Right atrium auricular region (tissue), 2 donors: ENCODE data around the gene CELSR1. TPM values are rescaled to one million over a fixed set of nuclear protein-coding genes. Genes with fewer than 3 reads are reported as not detected.

Experiments used
- DNase-seq: peaks from one replicate; pipeline ENCODE4 v3.0.0-alpha.2; 2019; ENCODE audit warnings: low spot score
- H3K27ac ChIP-seq, 2 donors: fragments of 200-600 bp; sonication (generic); 1 replicate in 1 of 2; 2 replicates in 1 of 2; pipeline ENCODE4 v1.5.1; 2016 to 2019
- H3K27me3 ChIP-seq, 2 donors: fragments of 200-600 bp; sonication (generic); one replicate each; pipeline versions ENCODE4 v1.5.1 to v1.6.0; 2017 to 2019
- H3K36me3 ChIP-seq: fragments of 200-600 bp; sonication (generic); one replicate; pipeline ENCODE4 v1.5.1; 2016
- H3K4me1 ChIP-seq, 2 donors: fragments of 200-600 bp; sonication (generic); one replicate each; pipeline versions ENCODE4 v1.5.1 to v1.6.0; 2017 to 2019
- H3K4me3 ChIP-seq, 2 donors: fragments of 200-600 bp; sonication (generic); 1 replicate in 1 of 2; 2 replicates in 1 of 2; pipeline ENCODE4 v1.5.1; 2017 to 2019; ENCODE audit warnings: mild to moderate bottlenecking in 1 of 2, moderate library complexity in 1 of 2
- H3K9me3 ChIP-seq, 2 donors: fragments of 200-600 bp; sonication (generic); one replicate each; pipeline ENCODE4 v1.5.1; 2019
- total RNA-seq, 2 donors: library from RNA; depleted of rRNA; stranded (reverse); fragments of >200 nt; gene quantifications; one replicate each; pipeline ENCODE4 v1.1.0, GENCODE V29; 2016
- TF ChIP-seq, protein P1 (sequence below), 2 donors: fragments of 200-600 bp; sonication (generic); IDR thresholded peaks; one replicate each; pipeline ENCODE4 v1.5.1; 2019; ENCODE audit warnings: antibody characterized with exemption in 2 of 2

Gene CELSR1
- total RNA-seq, 2 donors from 2014 or later, result 7.1 to 9.6 TPM

DNA sequence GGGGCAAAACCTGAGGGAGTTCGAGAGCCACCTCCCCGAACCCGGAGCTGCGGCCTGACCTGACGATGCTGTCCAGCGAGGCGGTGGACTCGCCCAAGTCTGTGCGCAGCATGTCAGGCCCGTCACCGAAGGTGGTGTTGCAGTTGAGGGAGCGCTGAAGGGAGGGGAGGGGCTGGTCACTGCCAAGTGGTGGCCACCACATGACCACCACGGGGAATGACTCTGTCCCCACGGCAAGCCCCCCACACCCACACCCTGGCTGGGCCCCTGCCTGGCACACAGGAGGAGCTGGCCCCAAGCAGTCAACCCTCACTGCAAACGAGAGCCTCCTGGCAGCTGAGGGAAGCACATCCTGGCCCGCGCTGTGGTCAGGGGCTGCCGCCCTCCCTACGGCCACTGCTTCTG lies 171.1 kb downstream of the CELSR1 start:
- DNase-seq, result no peak
- no peak overlapping the region for H3K4me3 ChIP-seq
- H3K36me3 ChIP-seq, result no peaks in the 10 kb centered on the region
- TF ChIP-seq, protein P1, sequence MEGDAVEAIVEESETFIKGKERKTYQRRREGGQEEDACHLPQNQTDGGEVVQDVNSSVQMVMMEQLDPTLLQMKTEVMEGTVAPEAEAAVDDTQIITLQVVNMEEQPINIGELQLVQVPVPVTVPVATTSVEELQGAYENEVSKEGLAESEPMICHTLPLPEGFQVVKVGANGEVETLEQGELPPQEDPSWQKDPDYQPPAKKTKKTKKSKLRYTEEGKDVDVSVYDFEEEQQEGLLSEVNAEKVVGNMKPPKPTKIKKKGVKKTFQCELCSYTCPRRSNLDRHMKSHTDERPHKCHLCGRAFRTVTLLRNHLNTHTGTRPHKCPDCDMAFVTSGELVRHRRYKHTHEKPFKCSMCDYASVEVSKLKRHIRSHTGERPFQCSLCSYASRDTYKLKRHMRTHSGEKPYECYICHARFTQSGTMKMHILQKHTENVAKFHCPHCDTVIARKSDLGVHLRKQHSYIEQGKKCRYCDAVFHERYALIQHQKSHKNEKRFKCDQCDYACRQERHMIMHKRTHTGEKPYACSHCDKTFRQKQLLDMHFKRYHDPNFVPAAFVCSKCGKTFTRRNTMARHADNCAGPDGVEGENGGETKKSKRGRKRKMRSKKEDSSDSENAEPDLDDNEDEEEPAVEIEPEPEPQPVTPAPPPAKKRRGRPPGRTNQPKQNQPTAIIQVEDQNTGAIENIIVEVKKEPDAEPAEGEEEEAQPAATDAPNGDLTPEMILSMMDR (IDR thresholded peaks at IDR 0.05), result no peak
- H3K27ac ChIP-seq, result no peak overlapping the region
- no peaks in the 10 kb centered on the region for H3K4me1 ChIP-seq
- H3K27me3 ChIP-seq, result no peaks in the 10 kb centered on the region
- no peaks in the 10 kb centered on the region for H3K9me3 ChIP-seq

DNA sequence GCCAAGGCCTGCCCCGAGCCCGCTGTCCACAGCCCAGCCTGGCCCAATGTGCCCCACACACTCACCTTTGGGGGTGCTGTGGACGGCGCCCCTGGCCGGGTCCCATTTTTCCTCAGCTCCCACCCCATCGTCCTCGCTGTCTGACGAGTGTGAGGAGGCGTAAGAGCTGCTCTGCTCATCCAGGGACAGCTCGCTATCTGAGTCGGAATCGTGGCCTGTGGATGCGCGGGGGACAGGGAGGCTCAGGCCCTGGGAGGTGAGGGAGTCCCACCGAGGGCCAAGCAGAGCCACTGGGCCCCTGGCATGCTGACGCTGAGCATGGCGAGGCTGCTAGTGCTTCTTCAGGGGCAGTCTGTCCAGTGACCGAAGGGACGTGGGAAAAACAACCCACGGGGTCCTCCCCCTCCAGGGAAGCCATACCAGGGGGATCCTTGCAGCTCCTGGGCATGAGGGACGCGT lies 172.2 kb downstream of the CELSR1 start:
- no peak for DNase-seq
- H3K27me3 ChIP-seq, result no peaks in the 10 kb centered on the region
- TF ChIP-seq, protein P1 (IDR thresholded peaks at IDR 0.05), result no peak

DNA sequence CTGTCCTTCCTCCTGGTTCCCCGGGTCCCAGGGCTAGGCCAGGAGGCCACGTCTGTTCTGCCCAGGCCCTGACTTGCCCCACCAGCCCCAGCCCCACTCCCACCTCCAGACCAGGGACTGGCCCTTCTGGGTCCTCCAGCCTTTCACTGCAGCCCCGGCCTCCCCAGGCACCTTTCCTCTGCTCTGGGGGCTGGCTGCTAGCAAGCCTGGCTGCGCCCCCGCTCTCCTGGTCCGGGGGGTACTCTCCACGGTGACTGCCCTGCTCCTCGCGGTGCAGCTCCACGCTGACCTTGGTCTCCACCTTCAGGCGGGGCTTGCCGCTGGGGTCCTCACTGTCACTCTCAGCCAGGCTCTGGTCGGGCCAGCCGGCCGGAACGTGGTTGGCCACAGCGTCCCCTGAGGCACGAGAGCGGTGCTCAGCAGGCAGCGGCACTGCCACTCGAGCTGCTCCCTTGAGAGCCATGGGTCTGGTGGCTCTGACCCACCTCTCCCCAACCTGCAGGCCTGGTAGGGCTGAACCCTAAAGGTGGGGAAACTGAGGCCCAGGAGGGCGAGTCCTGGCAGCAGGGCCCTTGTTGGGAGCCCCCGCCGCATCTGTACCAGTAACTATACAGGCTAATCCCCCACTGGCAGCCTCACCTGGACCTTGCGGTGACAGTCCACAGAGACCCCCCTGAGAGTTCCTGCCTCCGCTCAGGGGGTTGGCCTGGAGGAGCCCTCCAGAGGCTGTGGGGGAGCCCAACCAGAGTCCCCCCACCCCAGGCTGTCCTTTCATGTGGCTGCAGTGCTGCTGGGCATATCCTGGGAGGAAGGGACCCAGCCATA lies 172.9 kb downstream of the CELSR1 start:
- TF ChIP-seq, protein P1 (IDR thresholded peaks at IDR 0.05), result no peak
- H3K9me3 ChIP-seq, result no peaks in the 10 kb centered on the region
- H3K36me3 ChIP-seq, result no peaks in the 10 kb centered on the region
- H3K27me3 ChIP-seq, result no peaks in the 10 kb centered on the region
- H3K4me1 ChIP-seq, result no peaks in the 10 kb centered on the region
- no peak overlapping the region for H3K27ac ChIP-seq
- H3K4me3 ChIP-seq, result no peak overlapping the region
- DNase-seq, result no peak

More for the DNA sequence above, 172.2 kb downstream of the CELSR1 start:
- Histone ChIP-seq H3K9me3 (no peaks in the 10 kb centered on the region), H3K4me1 (no peaks in the 10 kb centered on the region), H3K36me3 (no peaks in the 10 kb centered on the region), H3K4me3 (no peak overlapping the region), H3K27ac (no peak overlapping the region)

DNA sequence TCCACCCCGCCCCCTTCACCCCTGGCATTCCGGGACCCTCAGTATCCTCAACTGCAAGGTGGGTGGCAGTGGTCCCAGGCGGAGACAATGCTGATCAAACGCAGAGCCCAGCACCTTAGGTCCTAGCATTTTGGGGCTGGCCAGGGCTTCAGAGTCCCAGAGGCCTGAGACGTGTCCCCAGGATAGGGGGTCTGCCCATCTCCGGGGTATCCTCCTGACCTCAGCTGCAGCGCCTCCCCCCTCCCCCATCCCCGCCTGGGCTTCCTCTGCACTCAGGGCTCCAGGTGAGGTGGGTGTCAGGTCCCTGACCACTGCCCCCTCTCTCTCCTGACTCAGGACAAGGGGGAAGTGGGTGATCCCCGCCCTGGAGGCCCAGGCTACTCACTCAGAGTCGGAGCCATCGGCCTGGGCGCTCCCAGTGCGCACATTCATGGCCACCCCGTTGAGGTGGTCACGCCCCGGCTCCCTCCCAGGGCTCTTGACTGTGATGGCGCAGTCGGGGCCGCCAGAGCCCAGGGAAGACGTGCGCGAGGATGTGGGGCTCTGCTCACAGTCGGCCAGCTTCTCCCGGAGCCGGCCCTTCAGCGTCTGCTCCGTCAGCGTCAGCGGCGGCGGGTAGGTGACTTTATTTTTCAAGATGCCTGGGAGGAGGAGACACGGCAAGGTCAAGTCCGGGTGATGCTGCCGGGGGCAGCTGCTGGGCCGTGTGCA lies 173.7 kb downstream of the CELSR1 start:
- H3K4me1 ChIP-seq, result no peaks in the 10 kb centered on the region
- H3K36me3 ChIP-seq, result no peaks in the 10 kb centered on the region
- H3K9me3 ChIP-seq, result no peaks in the 10 kb centered on the region
- no peaks in the 10 kb centered on the region for H3K27me3 ChIP-seq
- DNase-seq, result no peak
- TF ChIP-seq, protein P1 (IDR thresholded peaks at IDR 0.05), result no peak
- H3K4me3 ChIP-seq, result no peak overlapping the region
- H3K27ac ChIP-seq, result no peak overlapping the region

DNA sequence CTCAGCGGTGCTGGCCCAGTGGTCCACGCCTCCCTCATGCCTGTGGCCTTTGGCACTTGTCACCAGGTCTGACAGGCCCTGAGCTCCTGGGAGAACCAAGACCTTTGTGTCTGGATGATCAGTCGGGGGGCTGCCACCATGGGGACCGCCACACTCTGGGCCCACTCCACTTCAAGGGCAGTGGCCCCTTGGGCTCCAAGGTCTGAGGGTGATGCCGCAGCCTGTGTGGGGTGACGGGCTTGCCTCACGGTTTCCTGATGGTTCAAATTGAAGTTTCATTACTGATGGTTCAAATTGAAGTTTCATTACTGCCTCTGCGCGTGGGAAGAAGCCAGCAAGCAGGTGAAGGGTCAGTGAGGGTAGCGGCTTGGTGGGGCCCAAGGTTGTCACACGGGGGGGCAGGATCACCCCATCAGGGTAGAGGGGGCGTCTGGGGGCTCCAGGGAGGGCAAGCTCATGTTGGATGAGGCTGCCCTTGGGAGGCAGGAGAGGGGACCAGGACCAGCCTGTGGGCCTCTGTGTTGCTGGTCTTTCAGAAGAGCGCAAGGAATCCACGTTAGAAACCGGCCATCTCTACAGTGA lies 174.4 kb downstream of the CELSR1 start:
- H3K27ac ChIP-seq, result no peak overlapping the region
- DNase-seq, result no peak
- no peaks in the 10 kb centered on the region for H3K4me1 ChIP-seq
- H3K9me3 ChIP-seq, result no peaks in the 10 kb centered on the region
- no peaks in the 10 kb centered on the region for H3K36me3 ChIP-seq
- no peaks in the 10 kb centered on the region for H3K27me3 ChIP-seq
- no peak overlapping the region for H3K4me3 ChIP-seq
- TF ChIP-seq, protein P1 (IDR thresholded peaks at IDR 0.05), result no peak
